GM12878 (cell line): ENCODE measurements around the gene CEACAM3. TPM values are rescaled to one million over a fixed set of nuclear protein-coding genes. Genes with fewer than 3 reads are reported as not detected.
A peak's percentile ranks its signal among the peaks of the same experiment; 100 is the strongest.

Source experiments
- CTCF ChIP-seq, 3 experiments: IDR thresholded peaks in 2 of 3; conservative IDR thresholded peaks in 1 of 3; 2 replicates each; pipeline ENCODE4 v1.5.1; 2011; ENCODE audit warnings: low read depth in 3 of 3, low read length in 3 of 3, mild to moderate bottlenecking in 3 of 3, control low read depth in 2 of 3, moderate library complexity in 2 of 3, inconsistent platforms in 1 of 3, mixed read lengths in 1 of 3; ENCODE audit not compliant: control insufficient read depth in 2 of 3, insufficient read depth in 1 of 3; ENCODE audit errors: extremely low read depth in 1 of 3
- E2F8 ChIP-seq: fragments of 450-650 bp; IDR thresholded peaks from 2 replicates; pipeline ENCODE4 v1.6.1; 2018; ENCODE audit warnings: mild to moderate bottlenecking, low read depth, moderate library complexity; ENCODE audit not compliant: partially characterized antibody
- EED ChIP-seq: sonication (generic); IDR thresholded peaks from 2 replicates; pipeline ENCODE4 v1.6.1; 2016; ENCODE audit warnings: antibody characterized with exemption, low read depth
- IKZF1 ChIP-seq: fragments of 450-650 bp; conservative IDR thresholded peaks from 2 replicates; pipeline ENCODE4 v1.6.1; 2017; ENCODE audit warnings: antibody characterized with exemption, mild to moderate bottlenecking
- IRF5 ChIP-seq: fragments of 450-650 bp; IDR thresholded peaks from 2 replicates; pipeline ENCODE4 v1.6.1; 2017; ENCODE audit warnings: borderline replicate concordance
- MEF2B ChIP-seq: fragments of 450-650 bp; IDR thresholded peaks from 2 replicates; pipeline ENCODE4 v1.6.1; 2018; ENCODE audit warnings: mild to moderate bottlenecking, moderate library complexity; ENCODE audit not compliant: partially characterized antibody, poor library complexity, severe bottlenecking
- NRF1 ChIP-seq: conservative IDR thresholded peaks from 2 replicates; pipeline ENCODE4 v1.6.1; 2011; ENCODE audit warnings: mild to moderate bottlenecking, low read depth, low read length, improper control_type of control experiment
- POU2F2 ChIP-seq: IDR thresholded peaks from 3 replicates; pipeline ENCODE4 v1.6.1; 2011; ENCODE audit warnings: low read depth, mild to moderate bottlenecking, low read length, borderline replicate concordance
- RCOR1 ChIP-seq: conservative IDR thresholded peaks from 2 replicates; pipeline ENCODE4 v1.6.1; 2012; ENCODE audit warnings: low read depth, low read length, improper control_type of control experiment
- RELA ChIP-seq: fragments of 450-650 bp; IDR thresholded peaks from 2 replicates; pipeline ENCODE4 v1.8.0; 2014; ENCODE audit warnings: borderline replicate concordance; ENCODE audit not compliant: partially characterized antibody
- SPI1 ChIP-seq: IDR thresholded peaks from 2 replicates; pipeline ENCODE4 v1.6.1; 2011; ENCODE audit warnings: low read depth, mild to moderate bottlenecking, low read length, moderate library complexity, borderline replicate concordance; ENCODE audit not compliant: insufficient read depth
- SRF ChIP-seq, 2 experiments: IDR thresholded peaks; 2 replicates each; pipeline ENCODE4 v1.6.1; 2011; ENCODE audit warnings: low read depth in 2 of 2, low read length in 2 of 2, mild to moderate bottlenecking in 1 of 2, moderate library complexity in 1 of 2
- SUPT20H ChIP-seq: IDR thresholded peaks from 2 replicates; pipeline ENCODE4 v1.6.1; 2011; ENCODE audit warnings: low read depth, mild to moderate bottlenecking, low read length, moderate library complexity, borderline replicate concordance; ENCODE audit not compliant: control insufficient read depth
- TCF7 ChIP-seq: IDR thresholded peaks from 2 replicates; pipeline ENCODE4 v1.6.1; 2014; ENCODE audit warnings: antibody characterized with exemption, borderline replicate concordance
- USF1 ChIP-seq: IDR thresholded peaks from 2 replicates; pipeline ENCODE4 v1.6.1; 2011; ENCODE audit warnings: borderline replicate concordance, low read depth, mild to moderate bottlenecking, moderate library complexity, mixed read lengths, low read length; ENCODE audit not compliant: insufficient read depth; ENCODE audit errors: extremely low read length
- ZNF274 ChIP-seq: IDR thresholded peaks from one replicate; pipeline ENCODE4 v1.8.0; 2011; ENCODE audit not compliant: insufficient read length, insufficient read depth
- polyA plus RNA-seq, 11 experiments: library from polyadenylated mRNA; depleted of rRNA in 4 of 11; unstranded in 6 of 11; stranded (reverse) in 5 of 11; fragments of >200 nt; fragmentation: Nextera tagmentation in 4 of 11; fragmentation: Illumina TruSeq in 1 of 11; extraction: Ambion mirVana in 4 of 11; extraction: Trizol in 1 of 11; gene quantifications; 1 replicate in 1 of 11; 2 replicates in 10 of 11; pipeline versions ENCODE4 v1.2.1 to v1.2.3, GENCODE V29; 2011 to 2016; ENCODE audit warnings: inconsistent platforms in 2 of 11, missing spikeins in 2 of 11, low read depth in 1 of 11
- total RNA-seq, 4 experiments: library from RNA; depleted of rRNA in 3 of 4; stranded (reverse); fragments of >200 nt in 3 of 4; fragmentation: Illumina TruSeq in 1 of 4; extraction: Trizol in 1 of 4; gene quantifications; 2 replicates each; pipeline versions ENCODE4 v1.2.1 to v1.2.3, GENCODE V29; 2013 to 2021
- TF ChIP-seq, protein P1 (sequence below): IDR thresholded peaks from 2 replicates; pipeline ENCODE4 v1.6.1; 2012; ENCODE audit warnings: low read depth, low read length, improper control_type of control experiment

Gene CEACAM3
- total and polyA plus RNA-seq, 10 of the 15 experiments (the other 5 are each of a cell fraction or from before 2014, with no cell fraction given): not detected

DNA sequence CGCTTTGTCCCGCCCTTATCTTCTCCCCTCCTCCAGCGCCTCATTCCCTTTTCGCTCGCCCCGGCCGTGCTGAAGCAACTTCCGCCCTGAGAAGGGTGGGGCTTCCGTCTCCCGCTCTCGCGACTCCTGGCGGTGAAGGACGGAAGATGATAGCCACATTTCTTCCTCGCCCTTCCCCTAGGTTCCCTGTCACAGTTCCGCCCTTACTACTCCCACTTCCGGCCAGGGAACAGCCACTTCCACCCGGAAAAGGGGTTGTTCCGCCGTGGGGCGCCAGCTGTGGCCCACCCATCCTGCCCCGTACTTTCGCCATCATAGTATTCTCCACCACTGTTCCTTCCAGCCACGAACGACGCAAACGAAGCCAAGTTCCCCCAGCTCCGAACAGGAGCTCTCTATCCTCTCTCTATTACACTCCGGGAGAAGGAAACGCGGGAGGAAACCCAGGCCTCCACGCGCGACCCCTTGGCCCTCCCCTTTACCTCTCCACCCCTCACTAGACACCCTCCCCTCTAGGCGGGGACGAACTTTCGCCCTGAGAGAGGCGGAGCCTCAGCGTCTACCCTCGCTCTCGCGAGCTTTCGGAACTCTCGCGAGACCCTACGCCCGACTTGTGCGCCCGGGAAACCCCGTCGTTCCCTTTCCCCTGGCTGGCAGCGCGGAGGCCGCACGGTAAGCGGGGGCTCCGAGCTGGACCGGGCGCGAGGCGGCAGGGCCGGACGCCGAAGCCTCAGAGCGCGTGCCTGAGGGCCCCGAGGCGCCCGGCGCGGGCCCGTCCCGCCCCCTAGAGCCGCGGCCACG is 63.4 kb downstream of the CEACAM3 start, which contains the start of gene RPS19 (continued):
- TF ChIP-seq EED: peak; percentile 78; the same call in 1 of the 2 replicates
- peak; percentile 70 for TF ChIP-seq RELA
- TF ChIP-seq ZNF274: no peak
- no peak for TF ChIP-seq SUPT20H
- TF ChIP-seq MEF2B: peak; percentile 36
- TF ChIP-seq, protein P1, sequence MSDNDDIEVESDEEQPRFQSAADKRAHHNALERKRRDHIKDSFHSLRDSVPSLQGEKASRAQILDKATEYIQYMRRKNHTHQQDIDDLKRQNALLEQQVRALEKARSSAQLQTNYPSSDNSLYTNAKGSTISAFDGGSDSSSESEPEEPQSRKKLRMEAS: no peak; the same call in none of the 2 replicates
- TF ChIP-seq SRF (IDR thresholded peaks at IDR 0.05; ENCODE audit: low read depth in 2 of 2, low read length in 2 of 2): peak in 1 of 2 experiments; percentile 61; a peak in 1 of 4 replicates
- peak; percentile 93 for TF ChIP-seq IRF5
- TF ChIP-seq USF1: no peak
- no peak for TF ChIP-seq NRF1
- peak; percentile 84 for TF ChIP-seq POU2F2
- peak; percentile 96 for TF ChIP-seq E2F8
- TF ChIP-seq TCF7: no peak
- peak; percentile 79 for TF ChIP-seq SPI1
- peak; percentile 99 for TF ChIP-seq RCOR1
- TF ChIP-seq IKZF1: peak; percentile 100
- TF ChIP-seq CTCF (IDR thresholded peaks at IDR 0.05 in 2 of 3, conservative IDR thresholded peaks at IDR 0.05 in 1 of 3; ENCODE audit: control insufficient read depth in 2 of 3, extremely low read depth in 1 of 3, insufficient read depth in 1 of 3, low read depth in 3 of 3, low read length in 3 of 3): peak in 2 of 3 experiments; percentile 51 to 62; a peak in 4 of 6 replicates
